Superior temporal gyrus (tissue), 1 donor: ENCODE measurements around the gene GAGE12J.
"Not testable (repeated sequence)": the region's sequence is repeated elsewhere in the genome, so short reads cannot be mapped to it uniquely, and the experiment has no call there.

Experiments
- DNase-seq: peaks from one replicate; pipeline ENCODE4 v3.0.0-alpha.2; 2016; ENCODE audit errors: extremely low spot score

GAGE12J gene

GRCh38 chrX:49310371-49310770, 11.5 kb upstream of the GAGE12J start:
- no peak for DNase-seq

- DNase-seq: no peak
These were observed 9.7 kb upstream of the GAGE12J start for GRCh38 chrX:49312176-49312575.

GRCh38 chrX:49316085-49316484, 5.8 kb upstream of the GAGE12J start:
- DNase-seq: no peak

- not testable (repeated sequence) for DNase-seq
These were observed 429 bp downstream of the GAGE12J start for GRCh38 chrX:49322266-49322665.

- DNase-seq: not testable (repeated sequence)
These were observed 1.9 kb downstream of the GAGE12J start for GRCh38 chrX:49323735-49324134.

- not testable (repeated sequence) for DNase-seq
These were observed 8.6 kb downstream of the GAGE12J start for GRCh38 chrX:49330421-49330820.

GRCh38 chrX:49331282-49331681, 9.4 kb downstream of the GAGE12J start, which contains the start of gene GAGE13:
TSS of gene GAGE13 (plus strand) at chrX:49331582. CDS start at chrX:49332738, 1,156 bp downstream.
- DNase-seq: not testable (repeated sequence)

GRCh38 chrX:49331841-49332240, 10.0 kb downstream of the GAGE12J start:
- not testable (repeated sequence) for DNase-seq

GRCh38 chrX:49341449-49341848, 19.6 kb downstream of the GAGE12J start:
- not testable (repeated sequence) for DNase-seq

- not testable (repeated sequence) for DNase-seq
These were observed 22.8 kb downstream of the GAGE12J start for GRCh38 chrX:49344496-49345175.

- not testable (repeated sequence) for DNase-seq
These were observed 23.6 kb downstream of the GAGE12J start for GRCh38 chrX:49345402-49345801.

- not testable (repeated sequence) for DNase-seq
These were observed 24.3 kb downstream of the GAGE12J start for GRCh38 chrX:49346150-49346549.
